HepG2 (cell line): ENCODE results near the gene SLC25A14.

Experiments
- CTCF ChIP-seq: sonication (generic); formaldehyde crosslinking; IDR thresholded peaks from 2 replicates; pipeline ENCODE4 v1.5.0; 2020; ENCODE audit warnings: mild to moderate bottlenecking, missing genetic modification reagents, moderate library complexity
- HDAC6 ChIP-seq: fragments of 200-600 bp; sonication (generic); IDR thresholded peaks from 2 replicates; pipeline ENCODE4 v1.7.0; 2017; ENCODE audit warnings: mild to moderate bottlenecking, antibody characterized with exemption, low read length, low read depth
- JDP2 ChIP-seq: sonication (generic); formaldehyde crosslinking; IDR thresholded peaks from 2 replicates; pipeline ENCODE4 v1.8.1; 2022; ENCODE audit warnings: missing genetic modification reagents, borderline replicate concordance
- SIN3A ChIP-seq: IDR thresholded peaks from 2 replicates; pipeline ENCODE4 v1.6.1; 2011; ENCODE audit warnings: low read depth, mild to moderate bottlenecking, control low read depth, low read length, borderline replicate concordance
- SP4 ChIP-seq: sonication (generic); formaldehyde crosslinking; IDR thresholded peaks from 2 replicates; pipeline ENCODE4 v1.8.1; 2023; ENCODE audit warnings: mild to moderate bottlenecking, missing genetic modification reagents
- ZNF160 ChIP-seq: sonication (generic); formaldehyde crosslinking; IDR thresholded peaks from 2 replicates; pipeline ENCODE4 v1.8.0; 2022; ENCODE audit warnings: mild to moderate bottlenecking, inconsistent platforms, missing genetic modification reagents
- ZNF251 ChIP-seq: sonication (generic); formaldehyde crosslinking; IDR thresholded peaks from 2 replicates; pipeline ENCODE4 v1.9.0; 2021; ENCODE audit warnings: mild to moderate bottlenecking, missing genetic modification reagents
- TF ChIP-seq, protein P1 (sequence below), 2 experiments: sonication (generic) in 1 of 2; formaldehyde crosslinking in 1 of 2; IDR thresholded peaks; 2 replicates each; pipeline versions ENCODE4 v1.6.1 to v1.9.0; 2014 to 2022; ENCODE audit warnings: antibody characterized with exemption in 1 of 2, borderline replicate concordance in 1 of 2, inconsistent platforms in 1 of 2, low read depth in 1 of 2, missing genetic modification reagents in 1 of 2

GRCh38 chrX:130296743-130297142 lies 43.0 kb upstream of the SLC25A14 start:
- TF ChIP-seq, protein P1, sequence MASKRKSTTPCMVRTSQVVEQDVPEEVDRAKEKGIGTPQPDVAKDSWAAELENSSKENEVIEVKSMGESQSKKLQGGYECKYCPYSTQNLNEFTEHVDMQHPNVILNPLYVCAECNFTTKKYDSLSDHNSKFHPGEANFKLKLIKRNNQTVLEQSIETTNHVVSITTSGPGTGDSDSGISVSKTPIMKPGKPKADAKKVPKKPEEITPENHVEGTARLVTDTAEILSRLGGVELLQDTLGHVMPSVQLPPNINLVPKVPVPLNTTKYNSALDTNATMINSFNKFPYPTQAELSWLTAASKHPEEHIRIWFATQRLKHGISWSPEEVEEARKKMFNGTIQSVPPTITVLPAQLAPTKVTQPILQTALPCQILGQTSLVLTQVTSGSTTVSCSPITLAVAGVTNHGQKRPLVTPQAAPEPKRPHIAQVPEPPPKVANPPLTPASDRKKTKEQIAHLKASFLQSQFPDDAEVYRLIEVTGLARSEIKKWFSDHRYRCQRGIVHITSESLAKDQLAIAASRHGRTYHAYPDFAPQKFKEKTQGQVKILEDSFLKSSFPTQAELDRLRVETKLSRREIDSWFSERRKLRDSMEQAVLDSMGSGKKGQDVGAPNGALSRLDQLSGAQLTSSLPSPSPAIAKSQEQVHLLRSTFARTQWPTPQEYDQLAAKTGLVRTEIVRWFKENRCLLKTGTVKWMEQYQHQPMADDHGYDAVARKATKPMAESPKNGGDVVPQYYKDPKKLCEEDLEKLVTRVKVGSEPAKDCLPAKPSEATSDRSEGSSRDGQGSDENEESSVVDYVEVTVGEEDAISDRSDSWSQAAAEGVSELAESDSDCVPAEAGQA (IDR thresholded peaks at IDR 0.05; ENCODE audit: low read depth) = no peak
- TF ChIP-seq, protein P1 (CRISPR knock-in tag; IDR thresholded peaks at IDR 0.05; ENCODE audit: borderline replicate concordance) = no peak
- TF ChIP-seq ZNF160 (CRISPR knock-in tag) = no peak
- TF ChIP-seq CTCF (CRISPR knock-in tag) = no peak
- TF ChIP-seq JDP2 (CRISPR knock-in tag) = no peak
- TF ChIP-seq SP4 (CRISPR knock-in tag) = no peak
- no peak for TF ChIP-seq HDAC6
- TF ChIP-seq ZNF251 (CRISPR knock-in tag) = no peak
- TF ChIP-seq SIN3A = no peak
